HG02571 (cell line): Measurements from ENCODE around the gene CYB561D1.
A peak's percentile ranks its signal among the peaks of the same experiment; 100 is the strongest.
"Not testable (repeated sequence)": the region's sequence is repeated elsewhere in the genome, so short reads cannot be mapped to it uniquely, and the experiment has no call there.

Experiments used
- ATAC-seq: cut with Tn5 transposase; IDR thresholded peaks from one replicate; pipeline ENCODE4 v1.9.1; 2021; ENCODE audit warnings: mild to moderate bottlenecking, moderate library complexity; ENCODE audit not compliant: unreplicated experiment

CYB561D1 gene, protein sequence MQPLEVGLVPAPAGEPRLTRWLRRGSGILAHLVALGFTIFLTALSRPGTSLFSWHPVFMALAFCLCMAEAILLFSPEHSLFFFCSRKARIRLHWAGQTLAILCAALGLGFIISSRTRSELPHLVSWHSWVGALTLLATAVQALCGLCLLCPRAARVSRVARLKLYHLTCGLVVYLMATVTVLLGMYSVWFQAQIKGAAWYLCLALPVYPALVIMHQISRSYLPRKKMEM

DNA sequence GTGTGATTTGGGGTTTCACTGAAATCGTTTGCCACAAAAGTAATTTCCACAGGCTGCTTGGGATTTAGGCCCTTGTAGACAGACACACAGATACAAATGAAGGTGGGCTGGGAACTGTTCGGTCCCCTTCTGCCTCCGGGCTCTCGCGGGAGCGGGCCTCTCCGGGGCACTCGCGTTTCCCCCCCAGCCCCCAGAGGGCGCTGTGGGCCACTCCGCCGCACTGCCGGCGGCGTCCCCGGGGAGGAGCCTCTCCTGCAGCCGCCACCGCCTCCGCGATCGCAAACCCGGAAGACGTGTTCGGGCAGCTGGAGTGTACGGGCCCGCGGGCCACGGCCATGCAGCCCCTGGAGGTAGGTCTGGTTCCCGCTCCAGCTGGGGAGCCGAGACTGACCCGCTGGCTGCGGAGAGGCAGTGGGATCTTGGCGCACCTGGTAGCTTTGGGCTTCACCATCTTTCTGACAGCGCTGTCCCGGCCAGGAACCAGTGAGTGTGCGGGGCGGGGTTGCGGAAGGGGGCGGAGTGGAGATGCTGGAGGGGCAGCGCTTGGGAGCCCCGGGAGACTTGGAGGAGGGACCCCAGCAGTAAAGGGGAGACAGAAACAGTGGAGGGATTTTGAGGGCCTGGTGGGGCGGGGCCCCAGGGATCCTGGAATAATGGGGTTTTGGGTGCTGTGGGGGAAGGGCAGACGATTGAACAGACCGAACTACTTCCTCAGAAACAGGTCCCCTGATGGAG is at the start of gene CYB561D1:
Gene CYB561D1 (plus strand): TSS at position 290 of the 735 bp plus-strand sequence. CDS start 46 bp downstream, at position 336.
- peak; percentile 83 for ATAC-seq

DNA sequence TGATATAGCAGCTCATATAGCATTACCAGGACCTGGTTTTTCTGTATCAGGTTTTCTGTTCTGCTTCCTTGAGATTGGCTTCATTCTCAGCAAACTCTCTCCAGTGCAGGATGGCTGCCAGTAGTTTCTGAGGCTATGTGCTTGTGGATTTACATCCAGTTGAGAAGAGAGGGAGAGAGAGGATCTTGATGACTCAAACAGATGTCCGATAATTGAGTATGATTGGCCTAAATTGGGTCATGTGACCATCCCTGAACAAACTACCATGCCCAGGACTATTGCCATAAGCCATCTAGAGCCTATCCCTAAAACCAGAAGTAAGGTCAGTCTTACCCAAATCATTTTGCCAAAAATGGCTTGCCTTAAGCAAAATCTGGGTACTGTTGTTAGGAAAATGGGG is 49.5 kb upstream of the CYB561D1 start:
- ATAC-seq = no peak

DNA sequence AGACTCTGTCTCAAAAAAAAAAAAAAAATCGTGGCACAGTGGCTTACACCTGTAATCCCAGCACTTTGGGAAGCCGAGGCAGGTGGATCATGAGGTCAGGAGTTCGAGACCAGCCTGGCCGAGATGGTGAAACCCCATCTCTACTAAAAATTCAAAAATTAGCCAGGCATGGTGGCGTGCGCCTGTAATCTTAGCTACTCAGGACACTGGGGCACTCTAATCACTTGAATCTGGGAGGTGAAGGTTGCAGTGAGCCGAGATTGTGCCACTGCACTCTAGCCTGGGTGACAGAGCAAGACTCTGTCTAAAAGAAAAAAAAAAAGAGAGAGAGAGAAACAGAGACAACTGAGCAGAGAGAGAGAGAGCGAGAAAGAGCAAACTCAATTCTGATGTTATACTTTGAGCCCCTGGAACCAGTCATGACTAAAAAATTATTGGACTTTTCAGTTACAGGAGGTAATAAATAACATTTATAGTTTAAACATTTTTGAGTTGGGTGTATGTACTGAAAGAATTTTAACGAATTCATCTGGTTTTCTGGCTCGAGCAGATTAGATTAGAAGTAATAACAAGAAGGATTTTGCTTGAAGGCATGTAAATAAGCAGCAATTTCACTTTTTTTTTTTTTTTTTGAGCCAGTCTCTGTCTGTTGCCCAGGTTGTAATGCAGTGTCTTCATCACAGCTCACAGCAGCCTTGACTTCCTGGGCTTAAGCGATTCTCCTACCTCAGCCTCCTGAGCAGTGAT is 47.8 kb upstream of the CYB561D1 start:
- ATAC-seq = not testable (repeated sequence)

DNA sequence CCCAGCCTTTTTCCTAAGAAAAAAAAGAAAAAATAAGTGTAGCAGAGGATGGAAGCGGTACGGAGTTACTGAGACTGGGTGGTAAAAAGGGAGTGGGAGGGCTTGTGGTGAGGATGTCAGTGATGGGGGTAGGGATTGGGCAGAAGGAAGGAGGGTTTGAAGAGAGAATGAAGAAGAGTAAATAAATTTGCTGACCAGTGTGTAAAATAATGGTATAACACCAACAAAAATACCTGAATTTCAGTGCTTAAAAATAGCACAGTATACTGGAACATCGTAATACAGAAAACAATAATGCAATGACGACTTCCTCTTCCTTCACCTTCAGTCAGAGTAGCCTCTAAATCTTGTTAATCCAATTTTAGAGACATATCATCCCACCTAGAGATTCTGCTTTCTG is 46.4 kb upstream of the CYB561D1 start:
- ATAC-seq = no peak

DNA sequence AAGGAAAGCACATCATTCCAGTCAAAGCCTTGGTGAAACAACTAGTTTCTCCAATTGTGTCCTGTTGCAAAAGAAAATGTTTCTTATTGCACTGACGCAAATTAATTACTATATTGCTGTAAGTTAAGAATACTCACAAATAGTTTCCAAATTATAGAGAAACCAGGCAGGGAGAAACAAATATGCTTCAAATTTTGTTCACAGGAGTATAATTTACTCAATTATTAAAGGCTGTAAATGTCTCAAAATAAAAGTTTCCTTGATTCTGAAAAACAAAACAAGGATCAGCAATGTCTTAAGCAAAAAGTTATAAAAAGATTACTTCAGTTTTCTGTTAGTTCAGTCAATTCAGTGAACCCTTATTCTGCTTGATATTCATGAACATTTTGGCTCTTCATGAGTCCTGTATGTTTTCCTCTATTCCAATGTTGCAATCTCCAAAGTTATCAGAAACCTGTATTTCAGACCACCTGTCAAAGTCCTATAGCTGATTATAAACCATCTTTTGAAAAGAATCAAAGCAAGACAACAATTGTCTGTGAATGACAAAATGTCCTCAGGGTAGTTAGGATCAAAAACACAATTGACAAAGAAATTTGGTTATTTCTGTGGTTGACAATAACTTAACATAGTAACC is 39.3 kb upstream of the CYB561D1 start:
- ATAC-seq = no peak

DNA sequence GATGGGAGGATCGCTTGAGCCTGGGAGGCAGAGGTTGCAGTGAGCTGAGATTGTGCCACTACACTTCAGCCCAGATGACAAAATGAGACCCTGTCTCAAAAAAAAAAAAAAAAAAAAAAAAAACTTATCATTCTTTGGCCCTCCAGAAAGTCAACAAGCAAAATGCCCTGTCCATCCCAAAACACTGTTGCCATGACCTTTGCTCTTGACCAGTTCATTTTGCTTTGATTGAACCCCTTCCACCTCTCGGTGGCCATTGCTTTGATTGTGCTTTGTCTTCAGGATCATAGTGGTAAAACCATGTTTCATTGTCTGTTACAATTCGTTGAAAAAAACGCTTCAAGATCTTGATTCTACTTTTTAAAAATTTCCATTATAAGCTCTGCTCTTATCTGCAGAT is 36.1 kb upstream of the CYB561D1 start:
- ATAC-seq = no peak

DNA sequence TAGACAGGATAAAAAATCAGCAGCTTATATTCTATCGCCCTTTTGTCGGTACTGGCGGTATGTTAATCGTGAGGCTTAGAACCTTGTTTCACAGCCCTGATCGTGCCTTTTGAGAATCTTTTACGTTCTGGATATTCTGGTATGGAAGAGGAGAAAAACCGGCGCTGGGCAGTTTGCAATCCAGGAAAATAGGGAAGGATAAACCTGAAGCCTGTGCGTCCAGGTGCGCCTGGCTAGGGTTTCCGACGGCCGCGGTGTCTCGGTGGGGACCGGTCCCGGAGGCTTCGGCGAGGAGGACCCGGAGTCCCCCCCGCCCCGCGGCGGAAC is 27.8 kb upstream of the CYB561D1 start:
- no peak for ATAC-seq

DNA sequence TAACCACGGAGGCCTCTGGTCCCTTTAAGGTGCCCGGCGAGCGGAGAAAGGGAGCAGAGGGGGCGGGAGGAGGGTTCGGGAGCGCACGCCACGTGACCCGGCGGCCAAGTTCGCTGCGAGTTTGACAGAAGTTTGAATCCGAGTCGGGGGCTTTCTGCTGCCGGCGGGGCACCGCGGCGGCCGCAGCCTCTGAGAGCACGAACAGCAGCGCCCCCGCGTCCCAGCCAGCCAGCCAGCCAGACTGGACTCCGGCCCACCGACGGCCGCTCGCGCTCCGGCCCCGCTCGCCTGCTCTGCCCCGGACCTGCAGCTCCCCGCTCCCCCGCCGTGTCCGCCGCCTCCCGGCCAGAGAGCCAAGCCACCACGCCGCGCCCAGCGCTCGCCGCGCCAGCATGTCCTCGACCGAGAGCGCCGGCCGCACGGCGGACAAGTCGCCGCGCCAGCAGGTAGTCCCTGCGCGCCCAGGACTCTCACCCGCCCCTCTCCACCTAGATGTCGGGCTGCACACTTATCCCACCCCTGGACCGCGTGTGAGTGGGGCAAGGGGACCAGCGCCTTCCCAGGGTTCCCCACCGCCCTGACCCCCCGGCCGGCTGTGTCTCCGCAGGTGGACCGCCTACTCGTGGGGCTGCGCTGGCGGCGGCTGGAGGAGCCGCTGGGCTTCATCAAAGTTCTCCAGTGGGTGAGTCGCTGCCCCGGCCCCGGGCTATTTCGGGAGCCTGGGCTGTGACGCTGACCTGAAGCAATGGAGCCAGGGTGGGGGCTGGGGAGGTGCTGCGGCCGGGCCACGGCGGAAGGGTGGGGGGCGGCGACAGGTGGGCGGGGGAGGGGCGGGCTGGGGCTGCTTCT is 27.2 kb upstream of the CYB561D1 start, which contains the start of gene SYPL2:
Gene SYPL2 (plus strand): TSS at position 95 of the 849 bp plus-strand sequence. CDS start 298 bp downstream, at position 393.
- no peak for ATAC-seq

DNA sequence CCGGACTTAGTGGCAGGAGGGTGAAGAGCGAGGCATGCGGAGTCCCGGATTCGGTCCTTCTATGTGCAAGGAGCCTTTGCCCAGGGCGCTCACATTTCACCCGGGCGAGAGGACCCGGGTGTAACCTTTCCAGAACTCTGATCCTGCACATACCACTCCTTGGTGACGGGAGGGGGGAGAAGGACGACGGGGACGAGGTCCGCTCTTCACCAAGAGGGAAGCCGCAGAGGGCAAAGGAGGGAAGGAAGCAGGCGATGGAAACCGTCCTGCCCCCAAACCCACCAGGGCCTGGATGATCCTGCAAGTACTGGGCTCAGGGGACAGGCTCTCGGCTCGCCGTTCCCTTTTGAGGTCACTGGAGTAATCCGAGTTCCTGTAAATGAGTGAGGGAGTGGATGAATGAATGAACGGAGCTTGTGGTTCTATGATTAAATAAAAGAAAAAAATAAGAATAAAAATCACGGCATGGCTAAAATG is 26.6 kb upstream of the CYB561D1 start:
- ATAC-seq = no peak

DNA sequence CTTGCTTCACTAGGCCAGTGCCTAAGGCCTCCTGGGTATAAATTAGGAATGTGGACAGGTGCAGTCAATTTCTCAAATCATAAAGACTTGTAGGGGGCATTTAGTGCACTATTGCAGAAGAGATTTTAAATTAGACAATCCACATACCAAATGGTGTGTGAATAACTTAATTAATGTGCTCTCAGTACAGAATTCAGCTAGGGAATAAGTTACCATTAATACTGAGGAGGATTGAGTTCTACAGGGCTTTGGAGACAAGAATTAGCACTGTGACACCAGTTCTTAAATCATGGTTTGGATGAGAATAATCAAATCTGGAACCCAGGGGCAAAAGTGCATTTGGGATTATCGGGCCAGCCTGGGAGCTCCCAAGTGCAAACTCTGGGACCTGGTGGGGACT is 25.8 kb upstream of the CYB561D1 start:
- ATAC-seq = no peak

DNA sequence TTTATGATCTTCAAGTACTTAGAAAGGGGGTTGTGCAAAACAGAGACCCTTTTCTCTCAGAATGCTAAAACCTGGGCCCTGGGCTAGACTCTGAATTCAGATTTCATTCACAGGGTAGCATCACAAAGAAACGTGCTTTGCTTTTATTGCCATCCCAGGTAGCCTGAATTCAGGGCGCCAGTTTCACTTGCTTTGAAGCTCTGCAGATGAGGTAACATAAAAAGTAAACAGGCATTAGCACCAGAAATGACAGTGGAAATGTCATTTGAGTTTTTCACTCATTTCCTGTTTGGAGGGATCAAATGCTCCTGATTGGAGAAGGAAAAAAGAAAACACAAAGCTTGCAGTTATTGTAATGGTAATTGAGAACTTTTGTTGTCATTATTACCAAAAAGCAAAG is 25.0 kb upstream of the CYB561D1 start:
- no peak for ATAC-seq

DNA sequence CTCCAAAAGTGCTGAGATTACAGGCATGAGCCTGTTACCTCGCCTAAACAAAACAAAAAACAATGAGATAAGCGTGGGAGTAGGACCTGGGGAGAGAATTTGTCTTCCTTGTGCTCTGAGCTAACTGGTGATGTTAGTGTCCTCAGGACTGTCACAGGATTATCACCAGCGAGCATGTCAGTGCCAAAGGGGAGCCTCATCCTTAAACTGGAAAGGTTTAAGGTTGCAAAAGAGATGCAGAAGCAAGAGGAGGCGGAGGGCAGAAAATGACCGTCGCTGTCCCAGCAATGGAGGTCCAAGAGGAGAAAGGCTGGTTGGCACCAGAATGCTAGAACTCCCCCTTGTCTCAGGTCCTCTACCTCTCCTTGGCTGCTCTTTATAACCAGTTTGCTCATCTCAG is 23.6 kb upstream of the CYB561D1 start:
- no peak for ATAC-seq

DNA sequence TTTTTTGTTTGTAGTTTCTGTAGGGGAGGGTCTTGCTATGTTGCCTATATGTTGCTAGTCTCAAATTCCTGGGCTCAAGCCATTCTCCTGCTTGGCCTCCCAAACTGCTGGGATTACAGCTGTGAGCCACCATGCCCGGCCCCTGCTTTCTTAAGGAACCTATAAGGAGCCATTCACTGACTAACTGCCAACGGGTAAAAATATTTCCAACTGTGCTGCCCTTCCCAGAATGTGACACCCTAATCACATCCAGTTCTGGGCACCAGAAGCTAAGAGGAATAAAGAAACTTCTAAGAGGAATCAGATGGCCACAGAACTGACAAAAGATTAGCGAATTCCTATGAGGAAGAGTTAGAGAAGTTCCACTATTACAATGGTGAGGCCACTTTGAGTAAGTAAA is 21.1 kb upstream of the CYB561D1 start:
- no peak for ATAC-seq

DNA sequence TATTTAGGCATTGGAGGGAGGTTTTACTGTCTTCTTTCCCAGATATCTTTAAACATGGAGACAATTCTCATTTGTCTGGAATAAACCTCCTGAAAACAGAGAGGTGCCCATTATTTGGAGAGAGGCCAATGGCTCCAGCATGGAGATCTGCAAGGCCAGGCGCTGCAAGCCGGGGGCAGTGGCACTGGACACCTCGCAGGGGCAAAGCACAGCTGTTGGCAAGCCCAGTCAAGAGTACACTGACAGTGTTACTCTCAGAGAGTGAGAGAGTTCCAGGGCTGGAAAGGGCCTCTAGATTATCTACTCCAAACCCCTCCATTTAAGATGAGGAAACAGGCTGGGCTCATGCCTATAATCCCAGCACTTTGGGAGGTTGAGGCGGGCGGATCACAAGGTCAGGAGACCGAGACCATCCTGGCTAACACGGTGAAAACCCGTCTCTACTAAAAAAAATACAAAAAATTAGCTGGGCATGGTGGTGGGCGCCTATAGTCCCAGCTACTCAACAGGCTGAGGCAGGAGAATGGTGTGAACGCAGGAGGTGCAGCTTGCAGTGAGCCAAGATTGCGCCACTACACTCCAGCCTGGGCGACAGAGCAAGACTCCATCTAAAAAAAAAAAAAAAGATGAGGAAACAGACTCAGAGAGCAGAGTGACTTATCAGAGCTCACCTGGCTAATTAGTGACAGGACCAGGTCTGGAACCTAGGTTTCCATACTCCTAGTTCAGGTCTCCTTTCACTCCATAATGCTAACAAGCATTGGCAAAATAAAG is 20.4 kb upstream of the CYB561D1 start:
- ATAC-seq = not testable (repeated sequence)

DNA sequence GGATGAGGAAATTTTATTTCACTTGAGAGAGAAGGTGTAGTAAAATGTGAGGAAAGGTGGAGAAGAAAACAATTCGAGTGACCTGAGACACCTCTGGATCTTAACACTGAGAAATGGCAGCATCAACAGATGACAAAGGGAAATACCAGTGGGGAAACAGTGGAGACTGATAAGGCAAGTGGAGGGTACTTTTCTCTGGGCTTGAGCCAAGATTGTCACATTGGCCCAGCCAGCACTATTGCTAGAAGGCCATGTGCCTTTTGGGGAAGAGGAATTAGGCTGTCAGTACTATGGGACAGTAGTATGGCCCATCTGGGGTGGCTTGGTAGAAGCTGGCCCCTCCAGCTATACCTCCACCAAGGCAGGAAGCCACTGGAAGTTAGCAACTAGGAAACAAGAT is 19.2 kb upstream of the CYB561D1 start:
- no peak for ATAC-seq

DNA sequence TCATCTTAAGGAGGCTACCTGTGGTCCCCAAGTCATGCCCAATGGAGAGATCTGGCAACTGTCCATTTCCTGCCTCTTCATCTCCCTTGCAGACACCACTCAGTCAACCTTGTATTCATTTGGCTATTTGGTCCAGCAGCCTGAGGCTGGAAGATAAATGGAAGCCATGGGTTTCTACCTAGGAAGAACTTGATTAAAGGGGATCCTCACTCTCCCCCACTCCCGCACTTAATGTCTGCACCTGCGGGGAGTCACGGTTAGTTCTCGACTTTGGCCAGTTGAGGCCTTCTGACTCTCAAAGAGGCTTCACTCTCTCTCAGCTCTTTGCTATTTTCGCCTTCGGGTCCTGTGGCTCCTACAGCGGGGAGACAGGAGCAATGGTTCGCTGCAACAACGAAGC is 18.6 kb upstream of the CYB561D1 start:
- no peak for ATAC-seq

DNA sequence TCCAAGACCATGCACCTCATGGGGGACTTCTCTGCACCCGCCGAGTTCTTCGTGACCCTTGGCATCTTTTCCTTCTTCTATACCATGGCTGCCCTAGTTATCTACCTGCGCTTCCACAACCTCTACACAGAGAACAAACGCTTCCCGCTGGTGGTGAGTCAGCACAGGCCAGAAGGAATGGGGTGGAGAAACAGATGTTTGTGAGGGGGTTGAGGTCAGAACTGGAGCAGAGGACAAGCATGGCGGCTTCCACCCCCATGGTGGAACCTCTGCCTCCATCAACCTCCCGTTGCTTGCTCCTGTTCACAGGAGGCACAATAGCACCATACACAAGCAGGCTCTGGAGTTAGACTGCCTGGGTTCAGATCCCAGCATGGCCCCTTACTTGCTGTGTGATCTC is 17.1 kb upstream of the CYB561D1 start:
- ATAC-seq = no peak

DNA sequence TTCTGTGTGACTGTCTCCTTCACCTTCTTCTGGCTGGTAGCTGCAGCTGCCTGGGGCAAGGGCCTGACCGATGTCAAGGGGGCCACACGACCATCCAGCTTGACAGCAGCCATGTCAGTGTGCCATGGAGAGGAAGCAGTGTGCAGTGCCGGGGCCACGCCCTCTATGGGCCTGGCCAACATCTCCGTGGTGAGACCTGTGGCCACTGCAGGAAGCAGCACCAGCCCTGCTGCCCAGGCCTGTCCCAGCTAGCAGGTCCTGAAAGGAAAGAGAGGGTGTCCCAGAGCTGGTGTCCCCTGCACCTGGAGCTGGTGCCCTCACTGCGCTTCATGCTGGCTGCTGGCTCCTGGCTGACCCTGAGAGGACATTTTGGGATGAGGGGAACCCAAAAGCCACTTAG is 16.1 kb upstream of the CYB561D1 start:
- ATAC-seq = no peak

DNA sequence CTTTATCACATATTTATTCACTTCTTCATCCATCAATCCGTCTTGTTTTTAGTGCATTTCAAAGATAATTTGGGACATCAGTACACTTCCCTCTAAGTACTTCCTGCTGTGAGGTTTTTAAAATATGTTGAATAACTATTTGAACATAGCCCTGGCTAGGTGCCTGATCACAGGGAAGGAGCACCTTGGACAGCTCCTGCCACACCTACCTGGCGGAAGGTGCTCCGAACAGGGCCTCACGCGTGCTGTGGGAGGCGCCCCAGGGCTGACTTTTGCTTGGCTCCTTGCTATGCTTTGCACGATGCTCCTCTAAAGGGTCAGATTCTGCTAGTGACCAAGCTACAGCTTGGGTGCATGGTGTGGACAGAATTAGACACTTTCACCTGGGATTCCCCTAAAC is 15.1 kb upstream of the CYB561D1 start:
- no peak for ATAC-seq

DNA sequence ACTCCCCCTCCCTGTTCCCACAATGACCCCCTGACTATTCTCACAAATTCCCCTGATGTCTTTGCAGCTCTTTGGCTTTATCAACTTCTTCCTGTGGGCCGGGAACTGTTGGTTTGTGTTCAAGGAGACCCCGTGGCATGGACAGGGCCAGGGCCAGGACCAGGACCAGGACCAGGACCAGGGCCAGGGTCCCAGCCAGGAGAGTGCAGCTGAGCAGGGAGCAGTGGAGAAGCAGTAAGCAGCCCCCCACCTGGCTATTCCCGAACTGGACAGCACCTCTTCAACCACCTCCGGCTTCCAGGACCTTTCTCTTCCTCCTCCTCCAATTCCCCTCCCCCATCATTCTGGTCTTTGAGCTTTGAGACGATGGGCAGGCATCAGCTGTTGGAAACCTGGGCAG is 14.6 kb upstream of the CYB561D1 start:
- ATAC-seq = no peak
